K562 (cell line): ENCODE results near the gene ADAMTSL3. TPM values are rescaled to one million over a fixed set of nuclear protein-coding genes. Genes with fewer than 3 reads are reported as not detected.

Experiments
- ATAC-seq: fragments of 200-7000 bp; cut with Tn5 transposase; 3 replicates; pipeline ENCODE4 v1.9.1; 2020; ENCODE audit warnings: moderate library complexity
- BruUV-seq: library from RNA; stranded (reverse); fragments of 400-500 nt; replicated peaks from 2 replicates; lab custom pipeline; 2021; lab: Mats Ljungman, UMichigan
- CTCF ChIA-PET: fragments of 300-600 bp; formaldehyde crosslinking; extraction: SDS; loops from one replicate; lab custom pipeline; 2021; ENCODE audit warnings: low intra/inter-chr PET ratio; lab: Yijun Ruan, JAX
- POLR2A ChIA-PET: fragments of 300-600, 350-650 bp; sonication (Branson Sonifier 250); formaldehyde crosslinking; extraction: SDS; loops from one replicate; lab custom pipeline; 2021; ENCODE audit warnings: antibody characterized with exemption, inconsistent platforms; lab: Yijun Ruan, JAX
- DNase-seq, 4 experiments: peaks; one replicate each; pipeline versions ENCODE4 v3.0.0 to v3.0.0-alpha.2; 2011 to 2018; ENCODE audit warnings: low spot score in 3 of 4, mixed read lengths in 3 of 4; ENCODE audit errors: extremely low read depth in 1 of 4
- FAIRE-seq: peaks from 2 replicates; lab custom pipeline; 2011; peaks lifted over from hg19 to GRCh38; lab: Jason Lieb, UNC
- H2AFZ ChIP-seq: 2 replicates; pipeline ENCODE4 v1.6.0; 2011; ENCODE audit warnings: low read depth, low read length, control low read depth, inconsistent platforms
- H3K27ac ChIP-seq: fragments of 200-600 bp; 3 replicates; pipeline ENCODE4 v1.8.0; 2011; ENCODE audit warnings: low read depth, mild to moderate bottlenecking, control low read depth, inconsistent platforms, low read length, moderate library complexity, mixed read lengths; ENCODE audit errors: extremely low read depth
- H3K27me3 ChIP-seq, 2 experiments: fragments of 300-600 bp in 1 of 2; 2 replicates in 1 of 2; 3 replicates in 1 of 2; pipeline versions ENCODE4 v1.6.0 to v1.8.0; 2011; ENCODE audit warnings: inconsistent platforms in 2 of 2, low read length in 2 of 2, mild to moderate bottlenecking in 1 of 2, mixed read lengths in 1 of 2, moderate library complexity in 1 of 2; ENCODE audit not compliant: control insufficient read depth in 2 of 2, insufficient read depth in 2 of 2
- H3K36me3 ChIP-seq: fragments of 300-600 bp; 3 replicates; pipeline ENCODE4 v1.8.0; 2011; ENCODE audit warnings: mild to moderate bottlenecking, low read length, inconsistent platforms; ENCODE audit not compliant: control insufficient read depth, insufficient read depth
- H3K4me1 ChIP-seq, 2 experiments: fragments of 200-600 bp in 1 of 2; replicated peaks in 1 of 2; 2 replicates in 1 of 2; 3 replicates in 1 of 2; pipeline versions ENCODE4 v1.5.1 to v1.8.0; 2011; ENCODE audit warnings: inconsistent platforms in 2 of 2, low read length in 2 of 2, mild to moderate bottlenecking in 1 of 2, mixed read lengths in 1 of 2, moderate library complexity in 1 of 2; ENCODE audit not compliant: control insufficient read depth in 2 of 2, insufficient read depth in 2 of 2
- H3K4me2 ChIP-seq: 2 replicates; pipeline ENCODE4 v1.6.1; 2011; ENCODE audit warnings: low read length, control low read depth, inconsistent platforms, mixed read lengths; ENCODE audit not compliant: insufficient read depth
- H3K4me3 ChIP-seq: fragments of 200-600 bp; sonication (generic), shearing (Covaris generic); 2 replicates; pipeline ENCODE4 v1.5.1; 2016; ENCODE audit warnings: control low read depth, inconsistent platforms
- H3K79me2 ChIP-seq: fragments of 200-600 bp; 3 replicates; pipeline ENCODE4 v1.8.0; 2011; ENCODE audit warnings: low read length, inconsistent platforms; ENCODE audit not compliant: control insufficient read depth, insufficient read depth
- H3K9ac ChIP-seq, 2 experiments: 2 replicates each; pipeline versions ENCODE4 v1.6.0 to v1.6.1; 2011; ENCODE audit warnings: low read depth in 2 of 2, low read length in 2 of 2, control low read depth in 1 of 2, inconsistent platforms in 1 of 2, mild to moderate bottlenecking in 1 of 2, mixed read lengths in 1 of 2; ENCODE audit not compliant: insufficient read depth in 1 of 2
- H3K9me1 ChIP-seq: one replicate; pipeline ENCODE4 v1.6.0; 2011; ENCODE audit warnings: inconsistent platforms, mild to moderate bottlenecking, low read length, moderate library complexity; ENCODE audit not compliant: control insufficient read depth, insufficient read depth
- H3K9me3 ChIP-seq: replicated peaks from 2 replicates; pipeline ENCODE4 v1.5.1; 2011; ENCODE audit warnings: low read depth, low read length, inconsistent platforms; ENCODE audit not compliant: control insufficient read depth, insufficient read depth
- H4K20me1 ChIP-seq: replicated peaks from 2 replicates; pipeline ENCODE4 v1.6.1; 2011; ENCODE audit warnings: low read length, inconsistent platforms, mixed read lengths; ENCODE audit not compliant: control insufficient read depth, insufficient read depth
- KDM5B ChIP-seq: fragments of 200-600 bp; sonication (generic); IDR thresholded peaks from 2 replicates; pipeline ENCODE4 v1.6.1; 2012; ENCODE audit warnings: low read depth, mild to moderate bottlenecking, moderate library complexity, low read length, control low read depth, inconsistent platforms; ENCODE audit not compliant: insufficient replicate concordance
- MCM2 ChIP-seq: fragments of 450-650 bp; IDR thresholded peaks from 2 replicates; pipeline ENCODE4 v1.6.1; 2017; ENCODE audit warnings: low read depth, mild to moderate bottlenecking
- SMARCE1 ChIP-seq: fragments of 450-650 bp; IDR thresholded peaks from 2 replicates; pipeline ENCODE4 v1.7.1; 2016; ENCODE audit warnings: mild to moderate bottlenecking
- SNRNP70 ChIP-seq: fragments of 200-400 bp; formaldehyde crosslinking; optimal IDR thresholded peaks from 2 replicates; pipeline ENCODE3; 2017; ENCODE audit warnings: low read depth, low read length
- ZNF316 ChIP-seq: fragments of 450-650 bp; IDR thresholded peaks from 2 replicates; pipeline ENCODE4 v1.6.1; 2016
- WGBS: fragments of 100-300 bp; shearing (Covaris generic); methylation state at CpG from one replicate; pipeline ENCODE4 v1.1.6; 2016; ENCODE audit warnings: low coverage, mixed read lengths; ENCODE audit not compliant: insufficient coverage; ENCODE audit errors: missing lambda C conversion rate; 5-methylcytosine and 5-hydroxymethylcytosine counted together
- in situ Hi-C: fragments of 300-500 bp; cut with MboI; formaldehyde crosslinking; loops from 4 replicates; pipeline ENCODE4 v1.15.0; 2018; ENCODE audit warnings: inconsistent platforms, mixed read lengths
- intact Hi-C: fragments of 100-400 bp; cut with micrococcal nuclease; formaldehyde crosslinking; loops from 2 replicates; pipeline ENCODE4 v1.14.2; 2022
- polyA plus RNA-seq, 8 experiments: library from polyadenylated mRNA; depleted of rRNA in 4 of 8; stranded (reverse) in 5 of 8; unstranded in 3 of 8; fragments of >200 nt; fragmentation: Nextera tagmentation in 2 of 8; fragmentation: Illumina TruSeq in 1 of 8; extraction: Ambion mirVana in 2 of 8; extraction: Trizol in 1 of 8; gene quantifications; 2 replicates each; pipeline versions ENCODE4 v1.2.1 to v1.2.3, GENCODE V29; 2011 to 2014; ENCODE audit warnings: inconsistent platforms in 1 of 8, missing spikeins in 1 of 8
- total RNA-seq, 7 experiments: library from RNA; depleted of rRNA in 6 of 7; stranded (reverse); fragments of >200 nt in 6 of 7; fragmentation: Illumina TruSeq in 2 of 7; extraction: Trizol in 2 of 7; gene quantifications; 2 replicates each; pipeline versions ENCODE4 v1.2.1 to v1.2.3, GENCODE V29; 2011 to 2021; ENCODE audit warnings: low replicate concordance in 1 of 7
- TF ChIP-seq, protein P1 (sequence below): fragments of 250-450 bp; sonication (Bioruptor Pico); IDR thresholded peaks from 2 replicates; pipeline ENCODE4 v1.4.0; 2020

ADAMTSL3 gene
- total and polyA plus RNA-seq, 9 of the 15 experiments (the other 6 are each of a cell fraction or from before 2014, with no cell fraction given), result 0.01 to 0.18 (median 0.07) TPM; not detected in 3

DNA sequence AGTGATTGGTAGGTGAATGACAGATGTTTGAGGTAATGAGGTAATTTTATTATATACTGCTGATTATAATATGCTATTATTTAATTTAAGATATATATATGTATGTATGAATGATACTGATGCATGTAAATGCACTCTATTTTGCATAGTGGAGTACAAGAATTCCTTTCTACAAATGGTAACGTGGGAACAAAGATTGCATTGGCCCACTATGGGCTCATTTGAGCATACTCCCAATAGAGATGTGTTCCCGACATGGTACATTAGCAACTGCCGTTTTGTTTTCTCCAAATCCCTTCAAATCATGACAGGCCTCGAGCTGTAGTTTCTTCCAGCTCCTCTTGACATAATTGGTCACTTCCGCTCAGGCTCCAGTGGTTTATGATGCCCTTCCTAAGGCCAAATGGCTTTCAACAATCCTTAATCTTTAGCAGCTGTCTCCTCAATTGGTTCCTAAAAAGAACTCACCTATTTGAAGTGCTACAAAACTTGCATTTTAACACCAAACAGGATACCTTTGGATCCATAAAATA, 266.1 kb downstream of the ADAMTSL3 start:
- Histone ChIP-seq H3K4me3 (no peak overlapping the region), H2AFZ (no peak overlapping the region), H3K9me3 (no peaks in the 10 kb centered on the region), H3K9me1 (no peaks in the 10 kb centered on the region), H3K4me1 (no peaks in the 10 kb centered on the region), H3K4me2 (no peak overlapping the region), H3K27ac (no peak overlapping the region), H3K9ac (no peak overlapping the region), H3K79me2 (no peaks in the 10 kb centered on the region), H3K36me3 (no peaks in the 10 kb centered on the region), H3K27me3 (peaks cover 0 to 1% of the 10 kb centered on the region in 2 experiments; a peak in 1 of 5 replicates), H4K20me1 (no peaks in the 10 kb centered on the region)
- in situ Hi-C loops, result no loop called here
- BruUV-seq, result no TSS peak
- DNase-seq, result no peak
- FAIRE-seq, result no peak
- ATAC-seq, result no peak
- 0% methylated on average over 5 of the region's 5 CpGs for WGBS
- CTCF ChIA-PET, result no interaction called here
- POLR2A ChIA-PET, result interaction anchor here (0.6 kb wide), 1 partner anchor 18 kb away, joined by 3 read pairs; no protein-coding TSS in a partner anchor
- TF ChIP-seq MCM2, result no peak
- TF ChIP-seq SNRNP70, result no peak
- no peak for TF ChIP-seq ZNF316
- TF ChIP-seq KDM5B, result no peak
- no peak for TF ChIP-seq SMARCE1
- TF ChIP-seq, protein P1, sequence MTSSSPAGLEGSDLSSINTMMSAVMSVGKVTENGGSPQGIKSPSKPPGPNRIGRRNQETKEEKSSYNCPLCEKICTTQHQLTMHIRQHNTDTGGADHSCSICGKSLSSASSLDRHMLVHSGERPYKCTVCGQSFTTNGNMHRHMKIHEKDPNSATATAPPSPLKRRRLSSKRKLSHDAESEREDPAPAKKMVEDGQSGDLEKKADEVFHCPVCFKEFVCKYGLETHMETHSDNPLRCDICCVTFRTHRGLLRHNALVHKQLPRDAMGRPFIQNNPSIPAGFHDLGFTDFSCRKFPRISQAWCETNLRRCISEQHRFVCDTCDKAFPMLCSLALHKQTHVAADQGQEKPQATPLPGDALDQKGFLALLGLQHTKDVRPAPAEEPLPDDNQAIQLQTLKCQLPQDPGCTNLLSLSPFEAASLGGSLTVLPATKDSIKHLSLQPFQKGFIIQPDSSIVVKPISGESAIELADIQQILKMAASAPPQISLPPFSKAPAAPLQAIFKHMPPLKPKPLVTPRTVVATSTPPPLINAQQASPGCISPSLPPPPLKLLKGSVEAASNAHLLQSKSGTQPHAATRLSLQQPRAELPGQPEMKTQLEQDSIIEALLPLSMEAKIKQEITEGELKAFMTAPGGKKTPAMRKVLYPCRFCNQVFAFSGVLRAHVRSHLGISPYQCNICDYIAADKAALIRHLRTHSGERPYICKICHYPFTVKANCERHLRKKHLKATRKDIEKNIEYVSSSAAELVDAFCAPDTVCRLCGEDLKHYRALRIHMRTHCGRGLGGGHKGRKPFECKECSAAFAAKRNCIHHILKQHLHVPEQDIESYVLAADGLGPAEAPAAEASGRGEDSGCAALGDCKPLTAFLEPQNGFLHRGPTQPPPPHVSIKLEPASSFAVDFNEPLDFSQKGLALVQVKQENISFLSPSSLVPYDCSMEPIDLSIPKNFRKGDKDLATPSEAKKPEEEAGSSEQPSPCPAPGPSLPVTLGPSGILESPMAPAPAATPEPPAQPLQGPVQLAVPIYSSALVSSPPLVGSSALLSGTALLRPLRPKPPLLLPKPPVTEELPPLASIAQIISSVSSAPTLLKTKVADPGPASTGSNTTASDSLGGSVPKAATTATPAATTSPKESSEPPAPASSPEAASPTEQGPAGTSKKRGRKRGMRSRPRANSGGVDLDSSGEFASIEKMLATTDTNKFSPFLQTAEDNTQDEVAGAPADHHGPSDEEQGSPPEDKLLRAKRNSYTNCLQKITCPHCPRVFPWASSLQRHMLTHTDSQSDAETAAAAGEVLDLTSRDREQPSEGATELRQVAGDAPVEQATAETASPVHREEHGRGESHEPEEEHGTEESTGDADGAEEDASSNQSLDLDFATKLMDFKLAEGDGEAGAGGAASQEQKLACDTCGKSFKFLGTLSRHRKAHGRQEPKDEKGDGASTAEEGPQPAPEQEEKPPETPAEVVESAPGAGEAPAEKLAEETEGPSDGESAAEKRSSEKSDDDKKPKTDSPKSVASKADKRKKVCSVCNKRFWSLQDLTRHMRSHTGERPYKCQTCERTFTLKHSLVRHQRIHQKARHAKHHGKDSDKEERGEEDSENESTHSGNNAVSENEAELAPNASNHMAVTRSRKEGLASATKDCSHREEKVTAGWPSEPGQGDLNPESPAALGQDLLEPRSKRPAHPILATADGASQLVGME (CRISPR knock-in tag), result no peak
- intact Hi-C loops, result no loop called here
